ENCODE measurements around the gene ATP6AP2.
"Not testable (repeated sequence)": the region's sequence is repeated elsewhere in the genome, so short reads cannot be mapped to it uniquely, and the experiment has no call there.

The ATP6AP2 gene

DNA sequence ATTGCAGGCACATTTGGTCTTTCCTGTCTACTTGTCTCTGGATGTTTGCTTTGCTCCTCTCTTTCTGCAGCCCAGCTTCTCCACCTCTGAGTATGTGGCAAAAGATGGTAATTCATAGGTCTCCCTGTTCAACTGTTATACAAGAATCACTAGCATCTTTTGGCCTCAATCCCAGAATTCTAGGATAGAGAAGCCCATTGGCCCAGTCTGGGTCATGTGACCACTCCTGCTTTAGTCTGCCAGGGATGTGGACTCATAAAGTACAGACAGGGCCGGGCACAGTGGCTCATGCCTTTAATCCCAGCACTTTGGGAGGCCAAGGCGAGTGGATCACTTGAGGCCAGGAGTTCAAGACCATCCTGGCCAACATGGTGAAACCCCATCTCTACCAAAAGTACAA is 5.4 kb upstream of the ATP6AP2 start:
- DNase-seq (ENCODE audit: low read depth, low spot score) = not testable (repeated sequence)

DNA sequence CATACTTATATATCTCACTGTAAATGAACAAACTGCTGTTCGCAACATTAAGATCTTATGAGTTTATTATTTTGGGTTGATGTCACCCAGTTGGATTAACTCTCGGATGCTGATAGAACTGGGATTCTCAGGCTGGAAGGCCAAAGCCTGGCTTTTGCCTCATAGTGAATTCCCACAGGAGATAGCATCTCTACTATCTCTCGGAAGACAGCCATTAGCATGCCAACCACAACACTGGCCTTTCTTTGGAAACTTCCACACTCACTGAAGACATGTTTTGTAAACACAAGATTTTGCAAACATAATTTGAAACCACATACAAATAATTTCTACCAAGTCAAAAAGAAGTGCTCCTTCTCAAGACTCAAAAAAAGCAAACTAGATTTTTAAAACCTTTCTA is 4.5 kb upstream of the ATP6AP2 start:
- DNase-seq (ENCODE audit: low read depth, low spot score) = no peak

DNA sequence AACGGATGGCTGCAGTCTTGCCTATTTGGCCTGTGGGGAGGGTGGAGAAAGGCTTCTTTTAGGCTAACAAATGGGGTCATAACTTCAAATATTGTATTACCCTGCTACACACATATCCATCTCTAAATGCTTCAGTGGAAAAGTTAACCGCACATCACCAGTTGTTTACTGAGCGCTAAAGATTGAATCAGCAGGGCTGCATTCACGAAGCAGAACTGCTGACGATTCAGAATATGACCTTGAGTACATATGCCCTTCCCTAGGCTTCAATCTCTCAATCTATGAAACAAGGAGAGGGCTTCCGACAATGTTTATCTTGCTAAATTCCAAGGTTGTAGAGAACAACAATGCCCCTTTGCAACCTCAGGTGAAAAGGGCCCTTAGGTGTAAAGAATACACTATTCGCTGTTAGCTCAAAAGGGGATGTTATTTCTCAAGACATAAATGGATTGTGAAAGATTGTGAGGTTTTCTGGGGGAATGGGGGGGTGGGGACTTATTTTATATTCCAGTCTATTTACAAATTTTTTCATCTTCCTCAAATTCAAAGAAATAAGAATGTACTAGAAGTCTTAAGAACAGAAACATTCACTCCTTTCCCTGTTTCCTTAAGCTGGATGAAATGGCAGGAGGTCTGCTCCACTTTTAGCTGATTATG is 2.6 kb upstream of the ATP6AP2 start:
- no peak for DNase-seq (ENCODE audit: low read depth, low spot score)

DNA sequence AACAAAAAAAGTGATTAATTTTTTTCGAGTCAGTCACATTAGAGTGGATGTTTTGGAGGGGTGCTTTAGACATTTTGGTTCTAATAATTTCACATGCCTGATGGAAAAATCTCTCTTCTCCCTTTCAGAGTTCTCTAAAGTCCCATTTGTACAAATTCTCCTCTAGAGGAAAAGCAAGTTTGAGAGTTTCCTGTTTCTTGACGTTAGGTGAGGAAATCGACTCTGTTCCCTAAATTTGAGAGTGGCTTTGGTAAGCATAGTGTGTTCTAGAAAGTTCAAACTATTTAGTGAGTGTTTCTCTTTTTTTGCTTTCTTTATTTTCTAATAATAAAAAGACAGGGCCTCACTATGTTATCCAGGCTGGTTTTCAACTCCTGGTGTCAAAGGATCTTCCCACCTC is 1.6 kb upstream of the ATP6AP2 start:
- DNase-seq (ENCODE audit: low read depth, low spot score) = no peak

DNA sequence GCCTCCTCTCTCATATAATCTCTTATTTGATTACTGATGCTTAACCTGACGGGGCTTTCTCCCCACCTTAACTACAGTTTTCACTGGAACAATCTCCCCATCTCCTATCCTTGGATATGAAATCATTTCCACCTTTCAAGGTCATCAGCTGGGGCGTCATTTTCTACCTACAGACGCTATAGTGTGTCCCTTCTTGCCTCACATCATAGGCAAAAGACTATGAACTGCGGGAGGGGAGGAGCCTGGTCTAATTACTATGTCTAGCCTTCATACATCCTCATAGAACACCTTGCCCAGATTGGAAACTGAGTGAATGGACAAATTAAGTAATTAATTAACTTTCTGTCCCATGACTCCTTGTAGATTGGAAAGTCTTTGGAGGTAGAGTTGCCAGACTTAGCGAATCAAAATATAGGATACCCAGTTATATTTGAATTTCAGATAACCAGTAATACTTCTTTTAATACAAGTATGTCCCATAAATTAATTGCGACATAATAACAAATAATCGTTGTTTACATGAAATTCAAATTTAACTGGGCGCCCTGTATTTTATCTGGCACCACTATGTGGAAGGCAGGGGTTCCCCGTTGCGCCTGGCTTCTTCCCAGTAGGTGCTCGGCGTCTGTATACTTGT is 752 bp upstream of the ATP6AP2 start:
- no peak for DNase-seq (ENCODE audit: low read depth, low spot score)

DNA sequence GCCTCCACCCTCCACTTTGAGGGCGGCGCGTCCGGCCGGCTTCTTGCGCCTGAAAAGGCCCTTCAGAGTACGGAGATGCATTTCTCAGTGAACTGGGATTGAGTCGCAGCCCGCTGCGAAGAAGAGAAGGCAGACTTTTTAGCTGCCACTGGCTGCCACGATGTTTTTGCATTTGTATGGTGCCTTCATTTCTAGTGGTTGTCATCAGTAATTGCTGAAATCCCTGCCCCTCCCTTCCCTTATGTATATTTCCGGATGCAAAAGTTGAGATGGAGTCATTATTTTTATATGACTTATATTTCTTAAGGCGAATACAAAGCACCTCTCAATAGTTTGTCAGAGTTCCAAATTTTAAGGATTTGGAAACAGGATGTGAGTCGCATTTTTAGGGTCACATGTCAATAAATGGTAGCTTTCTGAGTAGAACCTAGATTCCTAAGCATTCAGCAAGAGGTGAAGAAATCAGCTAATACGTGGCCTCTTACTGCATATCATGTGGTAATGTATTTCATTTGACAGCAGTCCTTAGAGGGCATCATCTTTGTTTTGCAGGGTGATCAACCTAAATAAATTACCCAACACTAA is 658 bp downstream of the ATP6AP2 start:
- no peak for DNase-seq (ENCODE audit: low read depth, low spot score)

DNA sequence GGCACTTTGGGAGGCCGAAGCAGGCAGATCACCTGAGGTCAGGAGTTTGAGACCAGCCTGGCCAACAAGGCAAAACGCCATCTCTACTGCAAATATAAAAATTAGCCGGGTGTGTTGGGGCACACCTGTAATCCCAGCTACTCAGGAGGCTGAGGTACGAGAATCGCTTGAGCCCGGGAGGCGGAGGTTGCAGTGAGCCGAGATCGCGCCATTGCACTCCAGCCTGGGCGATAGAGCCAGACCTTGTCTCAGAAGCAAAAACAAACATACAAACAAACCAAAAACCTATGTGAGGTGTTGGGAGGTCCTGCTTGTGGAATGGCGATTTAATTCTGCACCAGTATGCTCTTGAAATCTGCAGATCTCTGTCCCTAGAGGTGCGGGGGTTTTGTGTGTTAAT is 1.4 kb downstream of the ATP6AP2 start:
- DNase-seq (ENCODE audit: low read depth, low spot score) = not testable (repeated sequence)

DNA sequence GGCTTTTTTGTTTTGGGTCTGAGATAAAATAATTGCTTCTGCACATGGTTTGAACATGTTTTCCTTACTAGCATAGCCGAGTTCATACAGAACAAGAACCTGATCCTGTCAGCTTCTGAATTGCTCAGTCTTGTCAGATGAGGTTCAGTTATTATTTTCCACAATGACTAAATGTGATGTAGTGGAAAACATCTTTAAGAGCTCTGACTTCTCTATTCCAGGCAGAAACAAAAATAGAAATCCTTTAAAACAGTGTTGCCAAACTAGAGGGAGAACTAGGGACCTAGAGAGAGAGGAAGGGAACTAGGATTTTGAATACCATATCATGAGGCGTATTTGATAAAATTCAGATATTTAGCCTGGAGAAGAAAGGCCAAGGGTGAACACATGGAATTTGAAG is 2.0 kb downstream of the ATP6AP2 start:
- DNase-seq (ENCODE audit: low read depth, low spot score) = no peak

DNA sequence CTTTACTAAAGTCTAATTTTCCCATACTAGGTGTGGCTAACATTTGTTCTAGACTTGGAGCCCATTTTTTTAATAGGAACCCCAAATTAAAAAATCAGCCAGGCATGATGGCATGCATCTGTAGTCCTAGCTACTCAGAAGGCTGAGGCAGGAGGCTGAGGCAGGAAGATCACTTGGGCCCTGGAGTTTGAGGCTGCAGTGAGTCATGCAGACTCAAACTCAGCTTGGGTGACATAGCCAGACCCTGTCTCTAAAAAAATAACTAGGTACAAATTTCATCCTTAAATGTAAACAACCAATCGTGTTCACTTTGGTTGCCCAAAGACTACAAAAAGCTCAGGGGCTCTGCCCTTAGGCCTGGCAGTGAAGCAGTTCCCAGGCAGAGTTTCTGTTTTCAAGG is 6.9 kb downstream of the ATP6AP2 start:
- DNase-seq (ENCODE audit: low read depth, low spot score) = not testable (repeated sequence)

DNA sequence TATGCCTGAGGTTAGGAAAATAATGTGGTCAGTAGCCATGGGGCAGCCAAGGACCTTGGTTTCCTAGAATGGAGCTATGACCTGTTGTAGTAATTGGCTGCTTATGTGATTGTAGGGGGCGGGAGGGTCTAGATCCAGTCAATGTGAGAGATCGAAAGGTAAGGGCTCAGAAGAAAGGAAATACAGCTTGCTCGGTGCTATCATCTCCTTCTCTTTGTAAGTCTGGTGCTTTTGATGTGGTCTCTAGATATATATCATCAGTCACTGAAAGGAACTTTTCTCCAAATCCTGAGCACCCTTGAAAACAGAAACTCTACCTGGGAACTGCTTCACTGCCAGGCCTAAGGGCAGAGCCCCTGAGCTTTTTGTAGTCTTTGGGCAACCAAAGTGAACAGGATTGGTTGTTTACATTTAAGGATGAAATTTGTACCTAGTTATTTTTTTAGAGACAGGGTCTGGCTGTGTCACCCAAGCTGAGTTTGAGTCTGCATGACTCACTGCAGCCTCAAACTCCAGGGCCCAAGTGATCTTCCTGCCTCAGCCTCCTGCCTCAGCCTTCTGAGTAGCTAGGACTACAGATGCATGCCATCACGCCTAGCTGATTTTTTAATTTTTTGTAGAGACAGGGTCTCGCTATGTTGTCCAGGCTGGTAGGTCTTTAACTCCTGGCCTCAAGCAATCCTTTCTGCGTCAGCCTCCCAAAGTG is 9.0 kb downstream of the ATP6AP2 start:
- not testable (repeated sequence) for DNase-seq (ENCODE audit: low read depth, low spot score)

DNA sequence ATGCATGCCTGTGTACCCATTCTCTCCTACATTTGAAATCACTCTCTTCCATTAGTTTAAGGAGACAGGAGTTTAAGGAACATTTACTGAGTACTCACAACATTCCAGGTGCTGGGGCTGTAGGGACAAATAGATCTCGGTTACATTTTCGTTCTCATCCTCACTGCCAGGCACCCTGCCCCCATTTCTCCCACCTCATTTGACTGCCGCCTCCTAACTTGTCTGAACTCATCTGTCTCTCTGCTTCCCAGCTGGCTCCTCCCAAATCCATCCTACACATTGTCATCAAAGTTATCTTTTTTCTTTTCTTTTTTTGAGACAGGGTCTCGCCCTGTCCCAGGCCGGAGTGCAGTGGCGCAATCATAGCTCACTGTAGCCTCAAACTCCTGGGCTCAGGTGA is 22.7 kb downstream of the ATP6AP2 start:
- no peak for DNase-seq (ENCODE audit: low read depth, low spot score)

DNA sequence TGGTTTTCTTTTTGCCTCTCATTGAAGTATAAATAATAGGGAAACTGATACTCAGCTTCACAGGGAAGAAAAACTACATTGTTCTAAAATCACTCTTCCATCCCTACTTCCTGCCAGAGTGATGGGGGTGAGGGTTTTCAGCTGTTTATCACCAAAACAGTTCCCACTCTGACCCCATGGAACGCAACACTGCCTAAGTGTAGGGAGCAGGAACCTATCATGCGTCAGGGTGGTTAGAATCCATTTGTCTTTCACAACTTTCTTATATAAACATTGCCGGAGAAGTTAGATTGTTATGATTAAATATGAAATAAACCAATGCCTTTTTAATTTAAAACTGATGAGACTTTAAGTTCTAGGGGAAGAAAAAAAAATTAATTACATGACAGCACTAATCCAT is 26.6 kb downstream of the ATP6AP2 start:
- no peak for DNase-seq (ENCODE audit: low read depth, low spot score)

DNA sequence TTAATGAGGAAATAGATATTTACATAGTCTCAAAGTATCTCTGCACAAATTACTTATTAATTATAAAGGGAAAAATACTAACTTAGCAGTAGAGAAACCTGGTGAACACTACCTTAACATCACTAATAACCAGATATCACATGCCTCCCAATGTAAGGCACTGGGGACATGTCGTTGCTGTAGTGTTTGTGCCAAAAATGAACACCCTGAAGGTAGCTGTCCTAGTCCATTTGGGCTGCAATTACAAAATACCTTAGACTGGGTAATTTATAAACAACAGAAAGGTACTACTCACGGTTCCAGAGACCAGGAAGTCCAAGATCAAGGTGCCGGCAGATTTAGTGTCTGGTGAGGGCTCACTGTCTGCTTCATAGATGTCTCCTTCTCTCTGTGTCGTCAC is 31.7 kb downstream of the ATP6AP2 start:
- no peak for DNase-seq (ENCODE audit: low read depth, low spot score)

DNA sequence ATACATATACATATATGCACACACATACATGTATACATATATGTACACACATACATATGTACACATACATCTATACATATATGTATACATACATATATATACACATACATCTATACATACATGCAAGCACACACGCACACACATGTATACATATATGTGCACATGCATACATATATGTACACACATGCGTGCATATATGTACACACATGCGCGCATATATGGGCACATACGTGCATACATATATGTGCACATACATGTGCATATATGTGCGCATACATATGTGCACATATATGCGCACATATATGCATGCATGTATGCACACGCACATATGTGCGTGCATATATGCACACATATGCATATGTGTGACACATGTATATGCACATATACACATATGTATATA is 35.2 kb downstream of the ATP6AP2 start:
- DNase-seq (ENCODE audit: low read depth, low spot score) = no peak

DNA sequence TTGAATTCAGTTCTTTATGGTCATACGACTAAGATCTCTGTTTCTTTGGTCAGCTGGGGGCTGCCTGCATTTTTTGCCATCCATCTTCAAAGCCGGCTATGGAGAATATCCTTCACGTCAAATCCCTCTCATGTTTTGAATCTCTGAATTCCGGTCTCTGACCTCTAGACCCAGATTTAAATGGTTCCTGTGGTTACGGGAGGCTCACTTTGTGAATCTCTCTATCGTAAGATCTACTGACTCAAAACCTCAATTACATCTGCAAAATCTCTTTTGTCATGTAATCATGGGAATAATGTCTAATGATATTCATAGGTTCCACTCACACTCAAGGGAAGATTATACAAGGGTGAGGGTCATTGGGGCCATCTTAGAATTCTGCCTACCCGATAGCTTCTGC is 36.8 kb downstream of the ATP6AP2 start:
- no peak for DNase-seq (ENCODE audit: low read depth, low spot score)

DNA sequence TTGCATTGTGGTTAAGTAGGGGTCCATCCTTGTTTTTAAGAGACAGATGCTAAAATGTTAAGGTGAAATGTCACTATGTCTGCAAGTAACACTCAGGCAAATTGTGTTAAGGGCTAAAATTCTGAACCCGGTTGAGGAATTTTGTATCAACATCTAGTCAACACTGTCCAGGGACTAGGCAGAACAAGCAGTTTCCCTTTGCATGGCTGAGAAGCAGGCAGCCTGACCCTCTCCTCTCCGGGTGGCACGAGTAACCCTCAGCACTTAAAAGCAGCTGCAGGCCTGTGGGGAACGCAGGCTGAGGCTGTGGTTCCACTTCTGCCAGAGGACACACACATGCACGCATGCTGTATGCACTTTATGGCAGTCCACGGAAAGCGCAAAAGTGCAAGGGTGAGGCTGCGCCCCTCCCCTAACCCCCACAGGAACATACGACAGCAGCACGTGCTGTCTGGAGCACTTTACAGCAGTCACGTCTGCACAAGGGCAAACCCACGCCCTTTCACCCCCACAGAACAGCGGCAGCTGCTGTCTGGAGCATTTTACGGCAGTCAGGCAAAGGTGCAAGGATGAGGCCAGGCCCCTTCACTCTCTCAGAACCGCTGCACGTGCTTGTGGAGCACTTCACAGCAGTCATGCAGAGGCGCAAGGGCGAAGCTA is 41.8 kb downstream of the ATP6AP2 start:
- DNase-seq (ENCODE audit: low read depth, low spot score) = no peak

DNA sequence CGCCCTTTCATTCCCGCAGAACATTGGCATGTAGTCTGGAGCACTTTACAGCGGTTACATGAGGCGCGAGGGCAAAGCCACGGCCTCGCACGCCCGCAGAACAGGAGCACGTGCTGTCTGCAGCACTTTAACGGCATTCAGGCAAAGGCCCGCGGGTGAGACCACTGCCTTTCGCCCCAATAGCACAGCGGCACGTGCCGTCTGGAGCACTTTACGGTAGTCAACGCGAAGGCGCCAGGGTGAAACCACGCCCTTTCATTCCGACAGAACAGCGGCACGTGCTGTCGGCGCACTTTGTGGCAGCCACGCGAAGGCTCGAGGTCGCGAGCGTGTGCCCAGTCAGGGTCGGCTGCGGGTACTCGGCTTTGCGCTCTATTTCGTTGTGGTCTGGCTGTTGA is 42.4 kb downstream of the ATP6AP2 start, which contains the start of gene MPC1L:
Gene MPC1L (plus strand): TSS at position 290 of the 398 bp plus-strand sequence. CDS start 138 bp downstream, outside the sequence.
- DNase-seq (ENCODE audit: low read depth, low spot score) = no peak

DNA sequence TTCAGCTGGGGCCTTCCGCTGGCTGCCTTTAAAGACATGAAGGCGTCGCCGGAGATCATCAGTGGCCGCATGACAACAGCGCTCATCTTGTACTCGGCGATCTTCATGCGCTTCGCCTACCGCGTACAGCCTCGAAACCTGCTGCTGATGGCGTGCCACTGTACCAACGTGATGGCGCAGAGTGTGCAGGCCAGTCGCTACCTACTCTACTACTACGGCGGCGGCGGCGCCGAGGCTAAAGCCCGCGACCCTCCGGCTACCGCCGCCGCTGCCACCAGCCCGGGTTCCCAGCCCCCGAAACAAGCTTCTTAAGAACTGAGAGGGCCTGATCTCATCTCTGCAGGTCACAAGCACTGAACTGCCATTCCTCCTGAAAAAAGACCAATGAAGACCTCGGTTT is 42.9 kb downstream of the ATP6AP2 start:
- DNase-seq (ENCODE audit: low read depth, low spot score) = no peak

DNA sequence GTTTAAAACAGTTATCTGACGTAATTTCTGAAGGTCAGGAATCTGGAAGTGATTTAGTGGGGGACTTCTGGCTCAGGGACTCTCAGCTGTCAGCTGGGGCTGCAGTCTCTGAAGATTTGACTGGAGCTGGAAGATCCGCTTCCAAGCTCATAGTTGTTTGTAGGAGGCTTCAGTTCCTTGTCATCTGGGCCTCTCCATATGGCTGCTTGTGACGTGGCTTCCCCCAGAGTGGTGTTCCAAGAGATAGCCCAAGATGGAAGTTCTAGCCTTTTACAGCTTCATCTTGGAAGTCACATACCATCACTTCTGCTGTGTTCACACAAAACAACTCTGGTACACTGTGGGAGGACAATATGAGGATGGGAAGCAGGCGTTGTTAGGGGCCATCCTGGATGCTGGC is 44.5 kb downstream of the ATP6AP2 start:
- no peak for DNase-seq (ENCODE audit: low read depth, low spot score)

DNA sequence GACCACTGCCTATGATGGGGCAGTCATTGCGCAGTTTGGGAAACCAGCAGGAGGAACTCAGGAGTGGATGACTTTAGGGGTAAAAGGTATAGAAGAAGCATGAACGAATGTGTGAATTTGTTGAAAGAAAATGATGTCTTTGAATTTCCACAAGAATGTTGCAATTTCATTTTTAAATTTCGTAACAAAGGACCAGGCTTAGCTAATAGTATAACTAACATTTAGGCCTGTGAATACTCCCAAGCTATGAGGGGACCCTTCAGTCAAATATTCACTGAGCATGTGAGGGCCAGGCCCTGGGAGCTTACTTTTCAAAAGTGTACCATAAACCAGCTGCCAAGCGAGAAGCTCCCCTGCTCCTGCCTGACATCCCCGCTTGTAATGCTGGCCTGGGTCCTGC is 47.7 kb downstream of the ATP6AP2 start:
- DNase-seq (ENCODE audit: low read depth, low spot score) = no peak

DNA sequence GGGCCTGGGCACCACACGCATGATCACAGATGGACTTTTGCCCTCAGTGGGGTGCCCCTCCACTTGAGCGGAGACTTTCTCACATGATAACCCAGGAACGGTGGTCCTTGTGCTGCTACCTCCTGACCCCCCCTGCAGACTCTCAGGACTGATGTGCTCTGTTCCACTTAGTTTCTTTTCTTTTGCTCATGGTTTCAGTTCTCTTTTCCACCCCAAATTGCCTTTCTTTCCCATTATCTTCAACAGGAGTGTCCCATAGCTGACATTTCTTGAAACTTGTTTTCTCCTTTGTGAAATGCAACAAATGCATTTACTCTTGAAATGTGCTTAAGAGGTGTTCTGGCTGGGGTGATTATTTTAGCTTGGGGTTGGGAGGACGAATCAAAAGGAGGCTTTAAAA is 51.4 kb downstream of the ATP6AP2 start:
- no peak for DNase-seq (ENCODE audit: low read depth, low spot score)

DNA sequence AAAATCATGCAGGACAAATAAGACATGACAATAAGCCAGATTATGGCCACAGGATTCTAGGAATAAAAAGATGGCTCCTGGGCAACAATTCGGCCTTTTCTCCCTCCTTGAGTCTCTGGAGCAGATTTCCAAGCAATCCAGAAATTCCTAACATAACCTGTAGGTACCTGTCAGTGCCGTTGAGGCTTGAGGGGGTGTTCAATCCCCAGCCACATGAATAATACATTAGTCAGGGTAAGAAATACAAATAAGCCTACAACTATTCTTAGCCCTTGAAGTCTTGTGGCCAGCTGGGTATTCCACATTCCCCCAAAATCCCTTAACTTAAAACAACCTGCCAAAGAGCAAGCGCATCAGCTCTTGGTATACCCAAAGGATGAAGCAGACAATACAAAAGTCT is 56.9 kb downstream of the ATP6AP2 start:
- no peak for DNase-seq (ENCODE audit: low read depth, low spot score)

Measured in activated CD4-positive, CD25-positive, alpha-beta regulatory T cell treated with anti-CD3 and anti-CD28 coated beads, Interleukin-2, amount 50 U/mL, for 16 hours (primary cell).